ENCODE measurements around the gene HTR2C.

- no peak for TF ChIP-seq POLR2A (IDR thresholded peaks at IDR 0.05)
- no peak for TF ChIP-seq CTCF (IDR thresholded peaks at IDR 0.05 in 8 of 11, conservative IDR thresholded peaks at IDR 0.05 in 3 of 11)
- no peak for TF ChIP-seq POLR2AphosphoS5 (IDR thresholded peaks at IDR 0.05)
Measured at GRCh38 chrX:114675365-114675764, 91.5 kb downstream of the HTR2C start.

Data from spleen (tissue), 7 donors.